HepG2 (cell line): Measurements from ENCODE around the gene DUOXA1. TPM values are rescaled to one million over a fixed set of nuclear protein-coding genes. Genes with fewer than 3 reads are reported as not detected.

ENCODE experiments used
- ATAC-seq: fragments of 200-7000 bp; cut with Tn5 transposase; 3 replicates; pipeline ENCODE4 v1.9.1; 2020; ENCODE audit warnings: mild to moderate bottlenecking, moderate library complexity
- BruUV-seq: library from RNA; stranded (reverse); fragments of 400-500 nt; replicated peaks from 2 replicates; lab custom pipeline; 2021; lab: Mats Ljungman, UMichigan
- CTCF ChIA-PET: fragments of 300-600 bp; formaldehyde crosslinking; extraction: SDS; loops from one replicate; lab custom pipeline; 2021; ENCODE audit warnings: low total read pairs, inconsistent platforms, low intra/inter-chr PET ratio; lab: Yijun Ruan, JAX
- POLR2A ChIA-PET: fragments of 350-600 bp; sonication (Branson Sonifier 250); formaldehyde crosslinking; loops from one replicate; lab custom pipeline; 2020; ENCODE audit warnings: antibody characterized with exemption, inconsistent platforms; lab: Yijun Ruan, JAX
- DNase-seq: peaks from one replicate; pipeline ENCODE4 v3.0.0-alpha.2; 2015; ENCODE audit warnings: low spot score
- FAIRE-seq: peaks from 3 replicates; lab custom pipeline; 2011; peaks lifted over from hg19 to GRCh38; lab: Jason Lieb, UNC
- H2AFZ ChIP-seq: one replicate; pipeline ENCODE4 v1.6.1; 2011; ENCODE audit warnings: low read length, inconsistent platforms
- H3K27ac ChIP-seq: fragments of 300-600 bp; 3 replicates; pipeline ENCODE4 v1.8.0; 2011; ENCODE audit warnings: mixed run types, mild to moderate bottlenecking, mixed read lengths, low read length, inconsistent platforms; ENCODE audit not compliant: insufficient read depth; ENCODE audit errors: extremely low read length
- H3K27me3 ChIP-seq, 2 experiments: fragments of 200-600 bp in 1 of 2; 2 replicates in 1 of 2; 3 replicates in 1 of 2; pipeline versions ENCODE4 v1.6.0 to v1.8.0; 2011; ENCODE audit warnings: low read length in 2 of 2, mild to moderate bottlenecking in 2 of 2, moderate library complexity in 2 of 2, inconsistent platforms in 1 of 2; ENCODE audit not compliant: insufficient read depth in 2 of 2, control insufficient read depth in 1 of 2
- H3K36me3 ChIP-seq, 2 experiments: fragments of 200-600 bp in 1 of 2; replicated peaks in 1 of 2; 2 replicates in 1 of 2; 3 replicates in 1 of 2; pipeline versions ENCODE4 v1.5.1 to v1.8.0; 2011; ENCODE audit warnings: low read length in 2 of 2, inconsistent platforms in 1 of 2; ENCODE audit not compliant: insufficient read depth in 2 of 2, control insufficient read depth in 1 of 2
- H3K4me1 ChIP-seq: 2 replicates; pipeline ENCODE4 v1.5.1; 2012; ENCODE audit warnings: low read length, inconsistent platforms; ENCODE audit not compliant: insufficient read depth
- H3K4me2 ChIP-seq: 2 replicates; pipeline ENCODE4 v1.6.0; 2011; ENCODE audit warnings: low read depth, low read length, inconsistent platforms
- H3K4me3 ChIP-seq, 3 experiments: fragments of 200-600 bp in 1 of 3; sonication (generic), shearing (Covaris generic) in 1 of 3; replicated peaks in 1 of 3; 2 replicates each; pipeline ENCODE4 v1.5.1; 2011 to 2016; ENCODE audit warnings: low read length in 3 of 3, inconsistent platforms in 2 of 3, low read depth in 2 of 3, mild to moderate bottlenecking in 2 of 3, control low read depth in 1 of 3, mixed read lengths in 1 of 3; ENCODE audit not compliant: insufficient read depth in 1 of 3
- H3K79me2 ChIP-seq: one replicate; pipeline ENCODE4 v1.6.1; 2011; ENCODE audit warnings: low read length, inconsistent platforms; ENCODE audit not compliant: insufficient read depth
- H3K9ac ChIP-seq: 2 replicates; pipeline ENCODE4 v1.6.0; 2011; ENCODE audit warnings: mild to moderate bottlenecking, low read depth, low read length, inconsistent platforms; ENCODE audit not compliant: insufficient read depth
- H3K9me3 ChIP-seq: 2 replicates; pipeline ENCODE4 v1.5.1; 2012; ENCODE audit warnings: mild to moderate bottlenecking, low read length
- H4K20me1 ChIP-seq: 2 replicates; pipeline ENCODE4 v1.6.0; 2011; ENCODE audit warnings: inconsistent platforms, mild to moderate bottlenecking, low read length, moderate library complexity; ENCODE audit not compliant: insufficient read depth
- AHDC1 ChIP-seq: sonication (generic); formaldehyde crosslinking; IDR thresholded peaks from 2 replicates; pipeline ENCODE4 v1.5.1; 2020; ENCODE audit warnings: mild to moderate bottlenecking, missing genetic modification reagents, borderline replicate concordance
- MLXIP ChIP-seq: sonication (generic); formaldehyde crosslinking; IDR thresholded peaks from 2 replicates; pipeline ENCODE4 v1.9.0; 2021; ENCODE audit warnings: missing genetic modification reagents, borderline replicate concordance
- ZNF280B ChIP-seq: sonication (generic); formaldehyde crosslinking; IDR thresholded peaks from 2 replicates; pipeline ENCODE4 v1.5.0; 2020; ENCODE audit warnings: missing genetic modification reagents, mild to moderate bottlenecking, borderline replicate concordance
- ZNF414 ChIP-seq: sonication (generic); formaldehyde crosslinking; IDR thresholded peaks from 2 replicates; pipeline ENCODE4 v1.5.0; 2020; ENCODE audit warnings: missing genetic modification reagents
- ZNF646 ChIP-seq: sonication (generic); formaldehyde crosslinking; IDR thresholded peaks from 2 replicates; pipeline ENCODE4 v1.9.0; 2021; ENCODE audit warnings: mild to moderate bottlenecking, missing genetic modification reagents
- WGBS: methylation state at CpG from one replicate; pipeline ENCODE4 v1.1.6; 2017; ENCODE audit warnings: low lambda C conversion rate; 5-methylcytosine and 5-hydroxymethylcytosine counted together
- in situ Hi-C: cut with HindIII; loops from 2 replicates; pipeline ENCODE4 v1.10.0; 2017; ENCODE audit warnings: low pct_unique_long_range_greater_than_20kb; ENCODE audit not compliant: extremely low pct_ligation_motif_present
- intact Hi-C: fragments of 100-400 bp; cut with micrococcal nuclease; formaldehyde crosslinking; loops from one replicate; pipeline ENCODE4 v1.10.0; 2022; ENCODE audit not compliant: unreplicated experiment
- polyA plus RNA-seq, 8 experiments: library from polyadenylated mRNA; depleted of rRNA in 3 of 8; stranded (reverse) in 7 of 8; unstranded in 1 of 8; fragments of >200 nt; fragmentation: Illumina TruSeq in 4 of 8; extraction: Trizol in 4 of 8; gene quantifications; 2 replicates each; pipeline versions ENCODE4 v1.2.1 to v1.2.3, GENCODE V29; 2011 to 2016; ENCODE audit warnings: low read depth in 4 of 8, missing spikeins in 1 of 8, mixed read lengths in 1 of 8; ENCODE audit not compliant: insufficient read depth in 1 of 8
- total RNA-seq, 5 experiments: library from RNA; depleted of rRNA; stranded (reverse); fragments of >200 nt; fragmentation: Illumina TruSeq; extraction: Trizol; gene quantifications; 2 replicates each; pipeline ENCODE4 v1.2.3, GENCODE V29; 2016; ENCODE audit warnings: low read depth in 1 of 5

Gene DUOXA1
- total and polyA plus RNA-seq, 2 of the 13 experiments (the other 11 are each of a cell fraction or from before 2014, with no cell fraction given): not detected

GRCh38 chr15:45105586-45105985 lies 24.1 kb downstream of the DUOXA1 start:
- Histone ChIP-seq H3K79me2 (no peaks in the 10 kb centered on the region), H3K4me1 (no peaks in the 10 kb centered on the region), H3K27me3 (peaks cover 6 to 39% of the 10 kb centered on the region in 2 experiments; a peak in 4 of 5 replicates), H3K9ac (no peak overlapping the region), H4K20me1 (no peaks in the 10 kb centered on the region), H3K36me3 (no peaks in the 10 kb centered on the region), H2AFZ (no peak overlapping the region), H3K4me2 (no peak overlapping the region), H3K4me3 (no peak overlapping the region), H3K9me3 (no peaks in the 10 kb centered on the region), H3K27ac (no peak overlapping the region)
- in situ Hi-C loops: no loop called here
- WGBS: no CpG with 5 or more reads among the region's 11 CpGs
- ATAC-seq (no peak), DNase-seq (no peak), FAIRE-seq (no peak)
- ChIA-PET POLR2A (no interaction called here), CTCF (no interaction called here)
- no TSS peak for BruUV-seq
- no peak for TF ChIP-seq AHDC1 (CRISPR knock-in tag)
- no peak for TF ChIP-seq ZNF646 (CRISPR knock-in tag)
- TF ChIP-seq ZNF414 (CRISPR knock-in tag): no peak
- TF ChIP-seq ZNF280B: no peak
- TF ChIP-seq MLXIP: no peak
- intact Hi-C loops: no loop called here
